CD4-positive, alpha-beta T cell treated with Interferon gamma for 1 hour (primary cell): ENCODE measurements around the gene MS4A3.
"Not testable (repeated sequence)": the region's sequence is repeated elsewhere in the genome, so short reads cannot be mapped to it uniquely, and the experiment has no call there.

Experiments used
- DNase-seq: peaks from one replicate; pipeline ENCODE4 v3.0.0-alpha.2; 2020

Gene MS4A3

GRCh38 chr11:60056349-60056969, at the start of gene MS4A3:
TSS of gene MS4A3 (plus strand) at chr11:60056665. CDS start at chr11:60061161, 4,496 bp downstream.
- no peak for DNase-seq

GRCh38 chr11:60016881-60017280, 39.6 kb upstream of the MS4A3 start, which contains the start of gene OOSP4B:
TSS of gene OOSP4B (plus strand) at chr11:60017181.
- no peak for DNase-seq

- no peak for DNase-seq
Observed at GRCh38 chr11:60018058-60018457, 38.4 kb upstream of the MS4A3 start.

DNA sequence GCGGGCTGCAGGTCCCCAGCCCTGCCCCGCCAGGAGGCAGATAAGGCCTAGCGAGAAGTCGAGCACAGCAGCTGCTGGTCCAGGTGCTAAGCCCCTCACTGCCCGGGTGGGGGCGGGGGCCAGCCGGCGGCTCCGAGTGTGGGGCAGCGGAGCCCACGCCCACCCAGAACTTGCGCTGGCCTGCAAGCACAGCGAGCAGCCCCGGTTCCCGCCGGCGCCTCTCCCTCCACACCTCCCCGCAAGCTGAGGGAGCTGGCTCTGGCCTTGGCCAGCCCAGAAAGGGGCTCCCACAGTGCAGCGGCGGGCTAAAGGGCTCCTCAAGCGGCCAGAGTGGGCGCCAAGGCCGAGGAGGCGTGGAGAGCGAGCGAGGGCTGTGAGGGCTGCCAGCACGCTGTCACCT, 36.1 kb upstream of the MS4A3 start:
- DNase-seq = not testable (repeated sequence)

- DNase-seq = no peak
Observed at GRCh38 chr11:60029015-60029632, 27.3 kb upstream of the MS4A3 start.

GRCh38 chr11:60040109-60040508, 16.4 kb upstream of the MS4A3 start, which contains the start of gene OOSP2:
TSS of gene OOSP2 (plus strand) at chr11:60040409. CDS start at chr11:60040460, 51 bp downstream.
- DNase-seq = no peak

- not testable (repeated sequence) for DNase-seq
Observed at GRCh38 chr11:60050422-60050821, 6.0 kb upstream of the MS4A3 start.

- not testable (repeated sequence) for DNase-seq
Observed at GRCh38 chr11:60050839-60051238, 5.6 kb upstream of the MS4A3 start.

GRCh38 chr11:60059052-60059451, 2.6 kb downstream of the MS4A3 start:
- no peak for DNase-seq

GRCh38 chr11:60059521-60060240, 3.2 kb downstream of the MS4A3 start:
- no peak for DNase-seq

DNA sequence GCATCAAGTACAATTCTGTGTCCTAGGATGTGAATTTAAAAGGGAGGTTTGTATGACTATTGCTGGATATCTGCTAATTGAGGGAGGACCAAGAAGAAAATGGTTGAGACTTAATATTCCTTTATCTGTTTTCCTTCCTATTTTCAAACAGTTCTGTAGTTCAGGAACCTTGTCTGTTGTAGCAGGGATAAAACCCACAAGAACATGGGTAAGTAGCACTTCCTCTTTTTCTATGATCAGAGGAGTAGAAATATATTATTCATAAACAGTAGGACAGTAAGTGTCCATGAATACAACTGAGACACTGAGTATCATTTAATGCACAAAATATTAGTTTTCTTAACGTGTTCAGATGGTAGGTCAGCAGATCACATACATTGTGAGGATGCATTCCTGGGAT, 7.6 kb downstream of the MS4A3 start:
- no peak for DNase-seq

- no peak for DNase-seq
Observed at GRCh38 chr11:60065801-60066200, 9.3 kb downstream of the MS4A3 start.

DNA sequence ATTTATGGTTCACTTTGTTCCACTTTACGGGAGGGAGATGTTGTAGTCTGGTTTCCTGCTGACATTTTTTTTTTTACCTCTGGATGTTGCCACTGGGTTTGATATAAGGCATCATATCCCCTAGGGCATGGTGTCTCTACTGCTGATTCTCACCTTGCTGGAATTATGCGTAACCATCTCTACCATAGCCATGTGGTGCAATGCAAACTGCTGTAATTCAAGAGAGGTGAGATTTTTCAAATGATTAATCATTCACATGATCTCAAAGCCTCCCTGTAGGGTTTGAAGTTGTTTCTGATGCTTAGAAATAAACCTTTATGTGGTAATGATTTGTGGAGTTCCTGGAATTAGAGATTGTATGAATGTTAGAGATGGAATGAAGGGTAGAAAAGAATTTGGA, 13.0 kb downstream of the MS4A3 start:
- DNase-seq = no peak

DNA sequence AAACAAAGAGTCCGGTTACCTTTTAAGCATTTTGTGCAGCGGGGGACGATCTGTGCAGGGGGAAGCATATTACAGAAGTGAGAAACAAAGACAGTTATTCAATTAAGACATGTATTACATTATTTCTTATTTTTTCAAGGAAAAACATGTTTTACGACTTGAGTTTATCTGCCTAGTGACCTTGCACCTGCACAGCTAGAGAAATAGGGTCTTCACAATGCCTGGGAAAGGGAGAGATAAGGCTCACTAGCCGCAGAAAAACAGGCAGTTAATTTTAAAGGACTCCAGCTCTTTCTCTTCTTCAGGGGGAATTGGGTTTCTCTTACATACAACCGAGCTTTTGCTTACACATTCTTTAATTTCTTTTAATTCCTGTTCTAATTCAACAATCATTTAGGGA, 15.2 kb downstream of the MS4A3 start:
- DNase-seq = not testable (repeated sequence)

- DNase-seq = no peak
Observed at GRCh38 chr11:60077216-60077817, 20.9 kb downstream of the MS4A3 start.

DNA sequence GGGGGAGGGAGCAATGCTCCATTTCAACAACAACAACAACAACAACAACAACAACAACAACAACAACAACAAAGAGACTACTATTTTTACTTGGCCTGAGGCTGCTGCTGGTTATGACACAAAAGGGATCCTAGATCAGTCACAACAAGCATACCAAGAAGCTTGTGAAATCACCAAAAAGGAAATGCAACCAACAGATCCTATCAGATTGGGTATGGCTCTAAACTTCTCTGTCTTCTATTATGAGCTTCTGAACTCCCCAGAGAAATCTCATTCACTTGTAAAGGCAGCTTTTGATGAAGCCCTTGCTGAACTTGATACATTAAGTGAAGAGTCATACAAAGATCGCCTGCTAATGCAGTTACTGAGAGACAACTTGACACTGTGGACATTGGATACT, 21.5 kb downstream of the MS4A3 start:
- no peak for DNase-seq

- no peak for DNase-seq
Observed at GRCh38 chr11:60078745-60079144, 22.3 kb downstream of the MS4A3 start.

GRCh38 chr11:60080535-60080934, 24.1 kb downstream of the MS4A3 start:
- no peak for DNase-seq

DNA sequence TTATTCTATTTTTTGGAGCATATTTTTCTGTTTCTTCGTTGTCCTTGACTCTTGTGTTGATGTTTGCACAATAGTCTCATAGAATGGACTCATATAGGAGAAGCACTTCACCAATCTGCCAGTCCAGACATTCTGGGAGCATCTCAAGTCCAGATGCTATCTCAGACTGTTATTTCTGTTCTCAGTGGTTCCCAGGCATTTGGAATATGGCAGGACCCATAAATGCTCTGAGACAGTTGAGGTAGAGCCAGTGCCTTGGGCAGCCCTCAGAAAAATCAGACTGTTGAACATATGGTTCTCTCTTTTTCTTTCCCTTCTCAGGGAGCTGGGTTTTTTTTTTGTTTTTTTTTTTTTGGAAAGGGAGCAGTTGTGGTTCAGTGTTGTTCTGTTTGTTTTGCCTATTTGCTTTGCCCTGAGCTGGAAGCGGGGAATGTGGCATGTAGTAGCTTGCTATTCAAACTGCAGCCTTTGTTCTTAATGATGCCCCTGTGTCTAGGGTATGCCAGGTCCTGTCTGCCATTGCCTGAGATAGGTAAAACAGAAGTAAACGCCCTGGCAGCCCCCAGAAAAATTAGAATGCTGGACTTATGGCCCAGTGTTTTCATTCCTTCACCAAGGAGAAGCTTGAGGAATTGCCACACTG, 28.3 kb downstream of the MS4A3 start:
- DNase-seq = no peak

DNA sequence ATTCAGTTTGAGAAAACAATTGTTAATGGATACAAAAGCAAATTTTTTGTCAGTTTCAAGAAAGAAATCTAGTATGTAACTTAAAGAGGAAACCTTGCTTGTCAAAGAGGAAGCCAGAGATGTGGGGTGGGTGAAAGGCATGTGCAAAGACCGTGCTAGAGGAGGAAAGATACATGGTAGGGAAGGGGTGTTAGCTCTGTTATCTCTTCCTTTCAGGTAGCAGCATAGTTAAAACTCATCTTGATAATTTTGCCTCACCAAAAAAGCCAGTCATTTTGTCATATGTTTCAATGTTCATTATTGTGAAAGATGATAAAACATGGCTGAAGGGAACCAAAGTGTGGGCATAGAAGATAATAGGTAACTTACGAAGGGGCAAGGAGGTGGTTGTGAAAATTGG, 29.4 kb downstream of the MS4A3 start:
- DNase-seq = no peak

GRCh38 chr11:60087239-60087638, 30.8 kb downstream of the MS4A3 start:
- DNase-seq = no peak

GRCh38 chr11:60088364-60088763, 31.9 kb downstream of the MS4A3 start, which contains the start of gene MS4A2:
TSS of gene MS4A2 (plus strand) at chr11:60088664. CDS start at chr11:60088766, 102 bp downstream.
- no peak for DNase-seq
